GM21390 (cell line): ENCODE measurements around the gene KCNT1.

Source experiments
- ATAC-seq: cut with Tn5 transposase; IDR thresholded peaks from one replicate; pipeline ENCODE4 v1.9.1; 2021; ENCODE audit not compliant: unreplicated experiment

KCNT1 gene

GRCh38 chr9:135762921-135763320, 60.9 kb downstream of the KCNT1 start:
- ATAC-seq = no peak

GRCh38 chr9:135763716-135764446, 61.9 kb downstream of the KCNT1 start:
- no peak for ATAC-seq

GRCh38 chr9:135764731-135765130, 62.7 kb downstream of the KCNT1 start:
- no peak for ATAC-seq

GRCh38 chr9:135765416-135765815, 63.4 kb downstream of the KCNT1 start:
- no peak for ATAC-seq

GRCh38 chr9:135766251-135766650, 64.3 kb downstream of the KCNT1 start:
- no peak for ATAC-seq

- no peak for ATAC-seq
Measured at GRCh38 chr9:135766707-135767106, 64.7 kb downstream of the KCNT1 start.

GRCh38 chr9:135768516-135769218, 66.7 kb downstream of the KCNT1 start:
- ATAC-seq = no peak

DNA sequence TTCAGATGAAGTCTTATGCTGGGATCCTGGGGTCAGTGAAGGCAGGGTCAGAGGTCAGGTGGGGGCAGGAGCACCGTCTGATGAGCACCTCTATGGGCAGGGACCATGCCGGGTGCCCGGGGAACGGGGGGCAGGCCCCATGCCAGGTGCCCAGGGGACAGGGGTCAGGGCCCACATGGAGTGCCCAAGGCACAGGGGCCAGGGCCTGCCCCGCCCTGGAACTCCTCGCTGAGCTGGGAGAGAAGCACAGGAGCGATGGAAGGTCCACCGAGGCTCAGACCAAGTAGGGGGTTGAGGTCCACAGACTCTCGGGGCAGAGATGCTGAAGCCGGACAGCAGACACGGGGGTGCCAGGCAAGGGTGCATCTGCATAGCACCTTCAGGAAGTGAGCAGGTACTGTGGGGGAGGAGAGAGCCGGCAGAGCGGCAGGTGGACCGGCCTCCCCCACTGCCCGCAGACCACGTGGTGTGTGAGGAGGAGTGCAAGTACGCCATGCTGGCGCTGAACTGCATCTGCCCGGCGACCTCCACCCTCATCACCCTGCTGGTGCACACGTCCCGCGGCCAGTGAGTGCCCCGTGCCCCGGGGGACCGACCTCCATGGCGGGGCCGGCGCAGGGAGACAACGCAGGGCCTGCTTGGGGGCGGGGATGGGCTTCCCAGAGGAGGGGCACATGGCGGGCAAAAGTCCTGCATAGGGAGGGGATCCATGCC, 67.7 kb downstream of the KCNT1 start:
- no peak for ATAC-seq

DNA sequence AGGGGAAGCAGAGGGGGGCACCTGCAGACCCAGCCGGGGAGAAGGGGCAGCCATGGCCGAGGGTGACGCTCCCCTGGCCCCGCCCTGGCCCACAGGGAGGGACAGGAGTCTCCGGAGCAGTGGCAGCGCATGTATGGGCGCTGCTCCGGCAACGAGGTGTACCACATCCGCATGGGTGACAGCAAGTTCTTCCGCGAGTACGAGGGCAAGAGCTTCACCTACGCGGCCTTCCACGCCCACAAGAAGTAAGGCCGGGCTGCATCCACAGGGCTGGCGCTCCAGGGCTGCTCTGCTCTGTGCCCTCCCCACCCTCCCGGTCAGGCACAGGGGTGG, 68.2 kb downstream of the KCNT1 start:
- no peak for ATAC-seq

DNA sequence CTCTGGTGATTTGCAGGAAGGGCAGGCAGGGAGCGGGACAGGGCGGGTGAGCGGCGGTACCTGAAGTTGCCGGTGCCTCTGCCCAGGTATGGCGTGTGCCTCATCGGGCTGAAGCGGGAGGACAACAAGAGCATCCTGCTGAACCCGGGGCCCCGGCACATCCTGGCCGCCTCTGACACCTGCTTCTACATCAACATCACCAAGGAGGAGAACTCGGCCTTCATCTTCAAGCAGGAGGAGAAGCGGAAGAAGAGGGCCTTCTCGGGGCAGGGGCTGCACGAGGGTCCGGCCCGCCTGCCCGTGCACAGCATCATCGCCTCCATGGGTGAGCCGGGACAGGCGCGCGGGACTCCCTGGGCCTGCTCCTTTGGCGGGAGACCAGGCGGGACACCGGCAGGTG, 68.8 kb downstream of the KCNT1 start:
- ATAC-seq = no peak

DNA sequence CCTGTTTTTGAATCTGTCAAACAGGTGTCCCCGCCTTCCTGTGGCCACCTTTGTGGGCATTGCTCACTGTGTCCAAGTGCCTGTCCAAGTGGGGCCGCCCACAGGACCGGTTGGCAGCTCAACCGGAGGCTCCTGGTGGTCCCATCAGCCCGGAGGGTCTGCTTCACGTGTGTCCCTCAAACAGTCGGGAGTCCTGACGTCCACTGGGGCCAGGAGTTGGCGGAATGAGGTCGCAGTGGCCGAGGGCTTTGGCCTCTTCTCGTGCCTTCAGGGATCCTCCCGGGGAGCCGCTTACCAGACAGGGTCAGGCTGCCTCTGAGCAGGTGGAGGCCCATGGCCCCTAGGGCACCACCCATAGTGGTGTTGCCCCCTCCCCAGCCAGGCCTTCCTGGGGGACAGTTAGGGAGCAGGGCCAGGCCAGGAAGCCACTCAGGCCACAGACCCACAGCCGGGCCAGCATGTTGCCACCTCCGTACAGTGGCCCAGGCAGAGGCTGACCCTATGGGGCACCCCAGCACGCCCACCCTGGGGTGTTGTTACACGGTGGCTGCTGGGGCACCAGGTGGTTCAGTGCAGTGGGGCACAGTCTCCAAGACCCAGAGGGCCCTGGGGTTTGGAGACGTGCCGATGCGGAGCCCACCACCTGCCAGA, 69.5 kb downstream of the KCNT1 start:
- no peak for ATAC-seq

DNA sequence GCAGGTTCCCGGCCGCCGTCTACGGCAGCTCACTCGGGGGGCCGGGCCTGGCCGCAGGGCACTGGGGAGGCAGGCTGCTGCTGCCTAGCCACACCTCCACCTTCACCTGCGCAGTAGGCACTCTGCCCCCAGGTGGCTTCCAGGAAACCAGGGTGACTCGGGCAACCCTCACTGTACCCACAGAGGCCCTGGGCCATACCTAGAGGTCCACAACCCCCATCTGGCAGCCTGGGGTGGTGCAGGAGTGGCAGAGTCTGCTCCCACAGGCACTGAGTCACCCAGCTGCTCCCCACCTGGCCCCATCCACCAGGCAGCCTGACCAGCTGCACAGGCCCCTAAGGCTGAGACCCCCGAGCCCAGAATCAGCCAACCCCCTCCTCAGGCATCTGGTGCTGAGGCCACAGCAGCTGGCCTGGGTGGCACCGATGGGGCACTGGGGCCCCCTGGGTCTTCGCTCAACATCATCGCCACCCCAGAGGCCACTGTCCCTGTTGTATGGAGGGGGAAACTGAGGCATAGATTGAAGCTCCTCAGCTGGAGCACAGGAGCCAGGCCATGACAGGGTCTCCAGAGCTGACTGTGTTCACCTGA, 70.2 kb downstream of the KCNT1 start:
- no peak for ATAC-seq

DNA sequence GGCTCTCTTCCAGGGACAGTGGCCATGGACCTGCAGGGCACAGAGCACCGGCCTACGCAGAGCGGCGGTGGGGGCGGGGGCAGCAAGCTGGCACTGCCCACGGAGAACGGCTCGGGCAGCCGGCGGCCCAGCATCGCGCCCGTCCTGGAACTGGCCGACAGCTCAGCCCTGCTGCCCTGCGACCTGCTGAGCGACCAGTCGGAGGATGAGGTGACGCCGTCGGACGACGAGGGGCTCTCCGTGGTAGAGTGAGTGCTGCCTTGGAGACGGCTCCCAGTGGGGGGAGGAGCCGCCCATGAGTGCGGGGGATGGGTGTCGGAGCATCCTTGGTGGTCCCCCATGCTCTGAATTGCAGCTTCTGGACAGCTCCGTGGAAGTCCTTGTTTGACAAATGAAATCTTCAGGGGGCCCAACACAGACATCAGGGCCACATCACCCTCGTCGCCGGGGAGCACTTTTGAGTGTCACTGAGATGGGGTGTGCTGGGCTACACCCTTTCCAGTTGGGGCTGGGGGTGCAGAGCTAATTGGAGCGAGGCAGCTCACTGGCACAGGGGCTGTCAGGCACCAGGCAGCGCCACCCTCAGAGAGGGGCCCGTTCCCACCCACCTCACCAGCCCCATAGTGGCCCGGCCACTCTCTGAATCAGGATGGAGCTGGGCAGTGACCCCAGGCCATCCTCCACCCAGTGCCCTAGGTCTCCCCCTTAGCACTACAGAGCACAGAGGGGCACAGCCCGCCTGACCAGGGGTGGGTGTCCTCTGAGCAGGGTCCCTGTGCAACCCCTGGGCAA, 70.9 kb downstream of the KCNT1 start:
- ATAC-seq = no peak

DNA sequence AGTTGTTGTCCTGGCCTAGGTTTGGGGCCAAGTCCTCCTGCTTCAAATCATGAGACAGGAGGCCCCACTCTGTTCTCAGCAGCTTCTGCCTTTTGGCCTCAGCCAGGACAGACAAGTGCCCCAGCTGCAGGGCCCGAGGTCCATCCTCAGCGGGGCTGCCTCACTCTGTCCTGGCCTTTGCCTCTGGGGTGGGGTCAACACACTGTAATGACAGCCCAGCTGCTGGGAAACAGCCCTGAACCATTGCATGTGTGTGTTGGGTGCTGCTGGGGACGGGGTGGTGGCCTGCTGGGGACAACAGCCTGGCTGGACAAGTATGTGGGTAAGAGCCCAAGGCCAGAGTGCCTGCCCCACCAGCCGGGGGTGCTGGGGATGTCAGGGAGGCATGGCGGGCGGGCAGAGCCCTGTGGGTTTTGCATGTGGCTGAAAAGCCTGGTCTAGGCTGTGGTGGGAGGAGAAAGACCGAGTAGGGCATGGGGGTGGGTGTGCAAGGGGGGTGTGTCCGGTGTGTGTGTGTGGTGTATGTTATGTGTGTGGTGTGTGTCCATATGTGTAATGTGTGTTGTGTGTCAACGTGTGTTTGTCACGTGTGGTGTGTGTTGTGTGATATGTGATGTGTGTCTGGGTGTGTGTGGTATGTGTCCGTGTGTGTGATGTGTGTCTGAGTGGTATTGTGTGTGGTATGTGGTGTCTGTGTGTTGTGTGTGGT, 71.7 kb downstream of the KCNT1 start:
- no peak for ATAC-seq

- no peak for ATAC-seq
Measured at GRCh38 chr9:135774239-135774747, 72.3 kb downstream of the KCNT1 start.

DNA sequence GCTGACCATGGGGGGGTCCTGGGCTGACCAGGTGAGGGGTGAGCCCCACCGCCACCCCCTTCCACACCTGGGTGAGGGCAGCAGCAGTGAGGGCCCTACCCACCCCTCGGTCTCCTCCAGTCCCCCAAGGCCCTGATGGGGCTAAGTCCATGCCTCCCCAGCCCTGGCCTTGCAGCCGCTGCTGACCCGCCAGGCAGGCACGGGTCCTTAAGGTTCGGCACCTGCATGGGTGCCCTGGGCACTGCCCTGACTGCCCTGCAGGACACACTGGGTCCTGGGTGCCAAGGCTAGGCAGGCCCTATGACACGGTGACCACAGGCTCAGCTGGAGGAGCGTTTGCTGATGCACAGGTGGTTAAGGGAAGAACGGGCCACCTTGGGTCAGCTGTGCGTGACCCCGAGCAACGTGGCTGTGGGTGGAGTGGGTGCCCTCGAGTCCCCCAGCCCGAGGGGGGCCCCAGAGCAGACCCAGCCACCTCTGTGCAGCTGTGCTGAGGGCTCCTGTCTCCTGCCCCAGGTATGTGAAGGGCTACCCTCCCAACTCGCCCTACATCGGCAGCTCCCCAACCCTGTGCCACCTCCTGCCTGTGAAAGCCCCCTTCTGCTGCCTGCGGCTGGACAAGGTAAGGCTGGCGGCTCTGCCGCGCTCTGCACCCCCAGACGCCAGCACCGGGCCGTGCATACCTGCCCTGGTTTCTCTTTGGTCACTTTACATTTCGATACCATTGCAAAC, 73.0 kb downstream of the KCNT1 start:
- ATAC-seq = no peak

- ATAC-seq = no peak
Measured at GRCh38 chr9:135775911-135776310, 73.9 kb downstream of the KCNT1 start.

GRCh38 chr9:135776893-135777622, 75.1 kb downstream of the KCNT1 start:
- ATAC-seq = no peak
